IMR-90 (cell line): ENCODE data around the gene YJEFN3.

ENCODE experiments used
- BHLHE40 ChIP-seq: fragments of 150-350 bp; IDR thresholded peaks from 2 replicates; pipeline ENCODE4 v1.6.1; 2016; ENCODE audit warnings: mild to moderate bottlenecking, low read depth, low read length
- CEBPB ChIP-seq: IDR thresholded peaks from 2 replicates; pipeline ENCODE4 v1.6.1; 2012; ENCODE audit warnings: low read depth, low read length, improper control_type of control experiment
- CTCF ChIP-seq: conservative IDR thresholded peaks from 2 replicates; pipeline ENCODE4 v1.5.1; 2012; ENCODE audit warnings: mild to moderate bottlenecking, low read depth, low read length, improper control_type of control experiment
- ELK1 ChIP-seq: fragments of 150-350 bp; IDR thresholded peaks from 2 replicates; pipeline ENCODE4 v1.6.1; 2016; ENCODE audit warnings: low read depth, mild to moderate bottlenecking, low read length, moderate library complexity, borderline replicate concordance
- MAFK ChIP-seq: IDR thresholded peaks from 2 replicates; pipeline ENCODE4 v1.6.1; 2012; ENCODE audit warnings: low read depth, low read length, improper control_type of control experiment
- MAZ ChIP-seq: IDR thresholded peaks from 2 replicates; pipeline ENCODE4 v1.6.1; 2012; ENCODE audit warnings: low read depth, mild to moderate bottlenecking, low read length, improper control_type of control experiment, moderate library complexity, borderline replicate concordance
- POLR2A ChIP-seq: IDR thresholded peaks from 2 replicates; pipeline ENCODE4 v1.6.1; 2012; ENCODE audit warnings: mild to moderate bottlenecking, low read depth, low read length
- RCOR1 ChIP-seq: IDR thresholded peaks from 2 replicates; pipeline ENCODE4 v1.6.1; 2012; ENCODE audit warnings: mild to moderate bottlenecking, low read length, improper control_type of control experiment; ENCODE audit not compliant: insufficient replicate concordance
- SMC3 ChIP-seq: fragments of 150-350 bp; IDR thresholded peaks from 2 replicates; pipeline ENCODE4 v1.6.1; 2016; ENCODE audit warnings: low read depth, mild to moderate bottlenecking, antibody characterized with exemption, low read length, moderate library complexity

- TF ChIP-seq POLR2A (no peak), CTCF (no peak), BHLHE40 (no peak), MAZ (no peak), MAFK (peak; percentile 48), RCOR1 (no peak), SMC3 (no peak), CEBPB (no peak), ELK1 (no peak)
Measured at GRCh38 chr19:19550485-19550929, 21.8 kb downstream of the YJEFN3 start.
